ENCODE results near the gene HLA-DMA. TPM values are rescaled to one million over a fixed set of nuclear protein-coding genes. Genes with fewer than 3 reads are reported as not detected.

HLA-DMA gene
- total and polyA plus RNA-seq, 7 donors = 16.3 to 131 (median 22.2) TPM

DNA sequence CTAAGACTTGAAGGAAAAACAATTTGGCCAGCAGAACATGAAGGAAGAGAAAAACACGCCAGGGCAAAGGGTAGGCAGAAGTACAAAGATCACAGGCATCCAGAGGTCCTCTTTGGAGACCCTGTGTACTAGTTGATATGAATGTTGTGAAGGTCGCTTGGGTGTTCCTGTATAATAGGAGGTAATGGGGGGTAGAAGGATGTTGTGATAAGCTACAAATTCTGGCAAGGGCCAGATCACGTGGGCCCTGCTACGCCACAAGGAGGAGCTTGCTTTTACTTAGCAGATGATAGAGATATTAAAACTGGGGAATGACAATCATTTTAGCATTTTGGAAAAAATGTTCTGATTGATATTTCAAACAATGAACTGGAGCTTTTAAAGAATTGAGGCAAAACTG, 878 bp upstream of the HLA-DMA start:
- no peaks in the 10 kb centered on the region for H3K27me3 ChIP-seq
- intact Hi-C loops (cut with DNase I) = loop anchor here (2.0 kb wide), 1 partner anchor 67 kb away; no protein-coding TSS in a partner anchor
- H3K4me3 ChIP-seq = no peak overlapping the region
- no peaks in the 10 kb centered on the region for H3K36me3 ChIP-seq
- peak overlapping the region; percentile 72 to 83 (median 80) for H3K27ac ChIP-seq
- WGBS, 2 donors = 53 to 81% methylated on average over 4 of the region's 4 CpGs
- TF ChIP-seq, protein P1, sequence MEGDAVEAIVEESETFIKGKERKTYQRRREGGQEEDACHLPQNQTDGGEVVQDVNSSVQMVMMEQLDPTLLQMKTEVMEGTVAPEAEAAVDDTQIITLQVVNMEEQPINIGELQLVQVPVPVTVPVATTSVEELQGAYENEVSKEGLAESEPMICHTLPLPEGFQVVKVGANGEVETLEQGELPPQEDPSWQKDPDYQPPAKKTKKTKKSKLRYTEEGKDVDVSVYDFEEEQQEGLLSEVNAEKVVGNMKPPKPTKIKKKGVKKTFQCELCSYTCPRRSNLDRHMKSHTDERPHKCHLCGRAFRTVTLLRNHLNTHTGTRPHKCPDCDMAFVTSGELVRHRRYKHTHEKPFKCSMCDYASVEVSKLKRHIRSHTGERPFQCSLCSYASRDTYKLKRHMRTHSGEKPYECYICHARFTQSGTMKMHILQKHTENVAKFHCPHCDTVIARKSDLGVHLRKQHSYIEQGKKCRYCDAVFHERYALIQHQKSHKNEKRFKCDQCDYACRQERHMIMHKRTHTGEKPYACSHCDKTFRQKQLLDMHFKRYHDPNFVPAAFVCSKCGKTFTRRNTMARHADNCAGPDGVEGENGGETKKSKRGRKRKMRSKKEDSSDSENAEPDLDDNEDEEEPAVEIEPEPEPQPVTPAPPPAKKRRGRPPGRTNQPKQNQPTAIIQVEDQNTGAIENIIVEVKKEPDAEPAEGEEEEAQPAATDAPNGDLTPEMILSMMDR (IDR thresholded peaks at IDR 0.05) = no peak
- no peak for TF ChIP-seq POLR2AphosphoS5 (IDR thresholded peaks at IDR 0.05)
- TF ChIP-seq EP300 (IDR thresholded peaks at IDR 0.05) = no peak
- no peak for TF ChIP-seq POLR2A (IDR thresholded peaks at IDR 0.05)
- no peaks in the 10 kb centered on the region for H3K9me3 ChIP-seq
- peaks cover 0 to 12% (median 4%) of the 10 kb centered on the region in 4 donors for H3K4me1 ChIP-seq
- DNase-seq = no peak

DNA sequence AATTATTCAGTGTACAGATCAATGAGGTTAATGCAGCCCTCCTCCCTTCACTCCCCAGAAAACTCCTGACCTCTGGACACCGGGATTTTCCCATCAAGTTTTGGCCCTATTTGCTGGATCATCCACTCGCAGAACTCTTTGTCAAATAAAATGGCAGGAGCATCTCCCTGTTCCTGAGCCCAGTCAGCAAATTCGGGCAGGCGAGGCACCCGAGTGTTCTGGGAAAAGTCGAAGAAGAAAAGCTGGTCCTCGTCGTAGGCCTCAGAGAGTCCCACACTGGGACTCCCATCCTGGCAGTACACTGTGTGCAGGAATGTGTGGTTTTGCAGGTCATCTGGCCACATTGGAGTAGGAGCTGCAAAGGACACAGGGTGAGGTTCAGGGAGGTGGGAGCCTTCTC, 2.4 kb downstream of the HLA-DMA start:
- Histone ChIP-seq H3K27me3 (no peaks in the 10 kb centered on the region), H3K36me3 (no peaks in the 10 kb centered on the region), H3K4me1 (peaks cover 0 to 12% (median 4%) of the 10 kb centered on the region in 4 donors), H3K27ac (no peak overlapping the region), H3K4me3 (no peak overlapping the region), H3K9me3 (no peaks in the 10 kb centered on the region)
- DNase-seq = no peak
- intact Hi-C loops (cut with DNase I) = no loop called here
- TF ChIP-seq POLR2AphosphoS5 (IDR thresholded peaks at IDR 0.05) (no peak), POLR2A (IDR thresholded peaks at IDR 0.05) (no peak), EP300 (IDR thresholded peaks at IDR 0.05) (no peak)
- TF ChIP-seq, protein P1 (IDR thresholded peaks at IDR 0.05) = no peak
- WGBS, 2 donors = 92 to 94% methylated on average over 8 of the region's 8 CpGs

DNA sequence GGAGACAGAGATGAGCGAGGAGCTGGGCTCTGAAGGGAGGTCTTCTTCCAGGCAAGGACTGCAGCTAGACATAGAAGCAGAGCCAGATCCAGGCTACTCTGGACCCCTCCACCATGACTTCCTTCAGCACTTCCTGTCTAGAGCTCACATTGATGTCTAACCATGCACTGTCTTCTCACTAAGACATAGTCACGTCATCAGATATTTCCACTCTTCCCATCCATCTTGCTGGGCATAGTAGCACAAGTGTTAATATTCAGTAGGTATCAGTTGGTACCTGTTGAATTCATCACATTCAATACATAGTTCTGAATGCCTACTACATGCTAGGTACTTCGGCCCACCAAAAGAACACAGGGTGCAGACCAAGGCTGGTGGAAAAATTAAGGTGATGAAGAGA, 2.9 kb downstream of the HLA-DMA start:
- H3K36me3 ChIP-seq = no peaks in the 10 kb centered on the region
- no peak overlapping the region for H3K4me3 ChIP-seq
- no peaks in the 10 kb centered on the region for H3K27me3 ChIP-seq
- H3K27ac ChIP-seq = no peak overlapping the region
- WGBS, 2 donors = 86 to 94% methylated on average over 3 of the region's 3 CpGs
- peaks cover 0 to 12% (median 4%) of the 10 kb centered on the region in 4 donors for H3K4me1 ChIP-seq
- no peaks in the 10 kb centered on the region for H3K9me3 ChIP-seq
- DNase-seq = no peak
- TF ChIP-seq POLR2A (IDR thresholded peaks at IDR 0.05) = no peak
- TF ChIP-seq, protein P1 (IDR thresholded peaks at IDR 0.05) = no peak
- no peak for TF ChIP-seq EP300 (IDR thresholded peaks at IDR 0.05)
- no peak for TF ChIP-seq POLR2AphosphoS5 (IDR thresholded peaks at IDR 0.05)
- intact Hi-C loops (cut with DNase I) = no loop called here

DNA sequence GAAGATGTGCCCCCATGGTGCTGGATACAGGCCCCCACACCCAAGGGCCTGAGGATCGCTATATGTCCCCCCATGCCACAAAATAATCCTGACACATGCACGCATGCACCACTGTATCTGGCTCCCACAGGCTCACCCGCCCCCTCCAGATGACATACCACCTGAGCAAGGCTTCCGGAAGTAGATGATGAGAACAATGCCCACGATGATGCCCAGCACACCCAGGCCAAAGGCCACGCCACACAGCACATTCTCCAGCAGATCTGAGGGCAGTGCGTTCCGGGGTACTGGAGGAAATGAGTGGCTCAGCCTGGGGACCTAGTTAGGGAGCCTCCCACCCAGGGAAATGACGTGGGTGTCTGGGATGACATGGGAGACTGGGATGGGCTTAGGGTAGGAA, 3.8 kb downstream of the HLA-DMA start:
- intact Hi-C loops (cut with DNase I) = no loop called here
- H3K4me3 ChIP-seq = no peak overlapping the region
- H3K27ac ChIP-seq = no peak overlapping the region
- H3K27me3 ChIP-seq = no peaks in the 10 kb centered on the region
- TF ChIP-seq EP300 (IDR thresholded peaks at IDR 0.05) (no peak), POLR2AphosphoS5 (IDR thresholded peaks at IDR 0.05) (no peak), POLR2A (IDR thresholded peaks at IDR 0.05) (no peak)
- TF ChIP-seq, protein P1 (IDR thresholded peaks at IDR 0.05) = no peak
- no peaks in the 10 kb centered on the region for H3K9me3 ChIP-seq
- no peaks in the 10 kb centered on the region for H3K36me3 ChIP-seq
- whole genome bisulfite sequencing, 2 donors = 85 to 91% methylated on average over 9 of the region's 9 CpGs
- H3K4me1 ChIP-seq = peaks cover 0 to 12% (median 4%) of the 10 kb centered on the region in 4 donors
- DNase-seq = no peak

Data from sigmoid colon (tissue), 7 donors.